Hindlimb muscle (tissue), 1 donor: Measurements from ENCODE around the gene CST4. TPM values are rescaled to one million over a fixed set of nuclear protein-coding genes. Genes with fewer than 3 reads are reported as not detected.
"Not testable (repeated sequence)": the region's sequence is repeated elsewhere in the genome, so short reads cannot be mapped to it uniquely, and the experiment has no call there.

Experiments used
- DNase-seq: peaks from one replicate; pipeline ENCODE4 v3.0.0-alpha.2; 2013
- polyA plus RNA-seq: library from polyadenylated mRNA; unstranded; fragments of 120-200 nt; gene quantifications from one replicate; pipeline ENCODE4 v1.2.1, GENCODE V29; 2013; ENCODE audit not compliant: insufficient read length

Gene CST4, protein sequence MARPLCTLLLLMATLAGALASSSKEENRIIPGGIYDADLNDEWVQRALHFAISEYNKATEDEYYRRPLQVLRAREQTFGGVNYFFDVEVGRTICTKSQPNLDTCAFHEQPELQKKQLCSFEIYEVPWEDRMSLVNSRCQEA
- not detected for polyA plus RNA-seq

DNA sequence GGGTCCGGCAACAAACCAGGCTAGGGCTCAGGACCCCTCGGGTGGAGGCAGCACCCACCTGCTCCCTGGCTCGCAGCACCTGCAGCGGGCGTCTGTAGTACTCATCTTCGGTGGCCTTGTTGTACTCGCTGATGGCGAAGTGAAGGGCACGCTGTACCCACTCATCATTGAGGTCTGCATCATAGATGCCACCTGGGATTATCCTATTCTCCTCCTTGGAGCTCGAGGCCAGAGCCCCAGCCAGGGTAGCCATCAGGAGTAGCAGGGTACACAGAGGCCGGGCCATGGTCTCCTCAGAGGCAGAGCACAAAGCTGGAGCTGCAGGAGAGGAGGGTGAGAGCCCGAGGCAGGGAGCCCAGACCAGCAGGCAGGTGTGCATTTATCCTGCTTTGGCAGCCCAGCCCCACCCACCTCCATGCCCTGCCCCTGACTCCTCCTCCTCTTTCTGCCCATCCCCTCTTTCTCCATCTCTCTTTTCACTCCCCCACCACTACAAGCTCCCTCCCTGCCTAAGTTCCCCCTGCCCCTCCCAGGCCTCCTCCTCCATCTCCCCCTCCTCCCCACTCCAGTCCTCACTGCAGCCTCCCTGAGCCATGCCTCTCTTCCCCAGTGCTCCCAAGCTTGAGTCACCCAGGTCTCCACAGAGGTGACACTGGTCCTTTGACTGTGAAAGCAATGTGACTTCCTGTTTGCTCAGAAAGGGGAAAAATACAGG is at the start of gene CST4:
TSS of gene CST4 (minus strand) at position 355 of the 715 bp plus-strand sequence. CDS start at position 286, 69 bp downstream.
- DNase-seq, result not testable (repeated sequence)

DNA sequence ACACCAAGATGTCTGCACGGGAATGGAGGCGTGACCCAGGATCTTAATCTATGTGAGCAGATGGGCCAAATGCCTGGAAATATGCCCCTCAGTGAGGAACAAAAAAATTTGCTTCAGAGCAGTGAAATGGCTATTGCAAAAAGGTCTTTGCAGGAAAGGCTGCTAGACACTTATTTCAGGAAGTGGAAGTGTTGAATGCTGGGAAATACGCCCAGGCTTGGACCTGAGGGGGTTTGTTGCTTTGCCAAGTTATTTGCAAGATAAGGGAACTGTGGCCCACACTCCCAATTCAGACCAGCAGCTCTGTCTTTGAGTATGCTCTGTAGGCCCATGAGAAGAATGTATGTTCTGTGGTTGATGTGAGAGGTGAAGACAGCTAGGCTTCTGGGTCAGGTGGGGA is 46.6 kb upstream of the CST4 start:
- DNase-seq, result not testable (repeated sequence)

DNA sequence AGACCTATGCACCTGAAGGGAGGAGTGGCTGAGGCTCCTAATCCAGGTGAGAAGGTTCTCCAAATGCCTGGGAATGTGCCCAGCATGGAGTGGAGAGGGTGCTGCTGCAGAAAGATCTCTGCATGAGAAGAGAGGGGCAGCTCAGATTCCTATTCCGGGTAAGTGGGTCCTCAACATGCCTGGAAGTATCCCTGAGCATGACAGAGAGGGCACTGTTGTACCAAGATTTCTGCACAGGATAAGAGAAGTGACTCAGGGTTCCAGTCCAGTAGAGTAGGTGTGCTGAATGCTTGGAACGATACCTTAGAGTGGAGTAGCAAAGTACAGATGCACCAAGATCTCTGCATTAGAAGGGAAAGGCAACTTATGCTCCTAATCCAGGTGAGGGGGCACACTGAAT is 46.1 kb upstream of the CST4 start:
- DNase-seq, result not testable (repeated sequence)

DNA sequence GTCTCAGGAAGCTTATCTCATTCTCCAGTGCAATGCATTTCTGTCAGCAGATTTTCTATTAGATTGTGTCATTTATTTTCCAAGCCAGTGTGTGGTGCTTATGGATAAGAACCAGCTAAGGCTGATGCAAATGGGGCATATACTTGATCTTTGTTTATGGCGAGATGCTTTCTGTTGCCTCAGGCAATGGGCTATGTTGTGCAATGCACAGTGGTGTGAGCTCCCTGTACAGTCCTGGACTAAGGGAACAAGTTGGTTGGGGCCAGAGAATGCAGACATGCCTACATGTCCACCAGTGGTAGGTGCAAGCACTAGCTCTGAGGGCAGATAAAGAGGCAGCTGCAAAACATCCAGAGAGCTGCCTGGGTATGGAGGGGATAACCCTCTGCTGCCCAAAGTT is 45.6 kb upstream of the CST4 start:
- not testable (repeated sequence) for DNase-seq

DNA sequence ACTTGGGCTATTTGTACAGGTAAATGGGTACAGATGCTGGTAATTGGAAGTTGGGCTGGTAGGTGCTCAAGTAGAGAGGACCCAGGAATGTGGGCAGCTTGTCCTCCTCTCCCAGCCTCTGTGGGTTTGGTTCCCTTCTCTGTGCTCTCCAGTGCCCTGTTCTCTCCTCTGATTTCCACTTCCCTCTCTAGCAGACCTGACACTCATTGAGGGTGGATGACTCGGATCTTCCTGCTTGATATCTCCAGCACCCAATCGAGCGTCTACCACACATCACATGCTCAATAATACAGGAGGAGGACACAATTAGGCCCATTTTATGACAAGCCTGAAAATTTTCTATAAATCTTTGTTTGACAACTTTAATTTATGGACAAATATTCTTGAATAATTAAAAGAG is 38.2 kb upstream of the CST4 start:
- DNase-seq, result no peak

DNA sequence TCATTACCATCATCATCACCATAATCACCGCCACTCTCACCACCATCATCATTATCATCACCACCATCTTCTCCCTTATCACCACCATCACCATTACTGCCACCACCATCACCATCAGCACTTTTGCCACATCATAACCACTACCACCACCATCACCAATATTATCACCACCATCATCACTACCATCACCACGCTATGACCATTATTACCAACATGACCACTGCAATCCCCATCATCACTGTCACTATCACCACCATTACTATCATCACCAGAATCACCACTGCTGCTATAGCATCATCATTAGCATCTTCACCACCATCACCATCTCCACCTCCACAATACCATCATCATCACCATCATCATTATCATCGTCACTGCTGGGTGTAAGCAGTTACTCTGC is 36.3 kb upstream of the CST4 start:
- no peak for DNase-seq

DNA sequence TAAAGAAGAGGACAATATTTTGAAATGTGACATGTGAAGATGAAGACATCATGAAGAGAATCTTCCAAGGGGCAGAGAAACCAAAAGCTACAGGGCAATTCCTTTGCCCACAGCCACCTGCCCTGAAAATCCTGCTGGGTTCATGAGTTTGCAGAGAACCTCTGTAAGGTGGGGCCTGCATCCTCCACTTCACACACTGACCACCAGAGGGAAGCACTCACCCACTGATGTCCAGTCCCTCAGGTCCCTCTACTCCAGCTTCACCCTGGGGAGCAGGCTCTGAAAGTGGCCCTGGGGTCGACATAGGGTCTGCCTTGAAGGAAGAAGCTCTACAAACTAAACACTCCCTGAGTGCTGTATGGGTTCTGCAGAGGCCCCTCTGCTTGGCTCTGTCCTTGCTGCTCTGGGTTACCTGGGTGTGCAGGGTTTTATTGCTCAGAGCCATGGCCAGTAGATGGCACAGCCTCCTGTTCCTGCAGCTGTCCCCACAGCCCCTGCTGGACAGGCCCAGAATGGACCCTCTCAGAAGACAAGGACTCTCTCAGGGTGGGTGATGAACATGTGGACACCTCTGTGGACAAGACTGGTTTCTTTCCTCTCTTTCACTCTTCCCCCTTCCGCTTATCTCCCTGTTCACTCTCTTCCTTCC is 34.9 kb upstream of the CST4 start:
- DNase-seq, result not testable (repeated sequence)

DNA sequence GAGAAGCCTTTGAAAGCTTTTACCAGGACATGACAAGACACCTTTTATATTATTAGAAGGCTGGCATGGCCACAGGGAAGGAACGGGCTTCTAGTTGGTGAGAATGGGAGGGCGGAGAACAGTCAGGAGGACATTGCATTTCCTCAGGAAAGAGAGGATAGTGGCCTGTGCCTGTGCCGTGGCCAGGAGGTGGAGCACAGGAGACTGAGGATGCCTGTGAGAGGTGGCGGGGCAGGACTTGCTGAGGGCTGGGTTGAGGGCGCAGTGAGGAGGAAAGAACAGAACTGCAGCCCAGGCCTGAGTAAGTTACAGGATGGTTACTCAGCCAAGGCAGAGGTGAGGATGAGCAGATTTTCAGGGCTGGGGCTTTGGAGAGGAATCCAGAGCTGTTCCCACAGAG is 34.0 kb upstream of the CST4 start:
- not testable (repeated sequence) for DNase-seq

DNA sequence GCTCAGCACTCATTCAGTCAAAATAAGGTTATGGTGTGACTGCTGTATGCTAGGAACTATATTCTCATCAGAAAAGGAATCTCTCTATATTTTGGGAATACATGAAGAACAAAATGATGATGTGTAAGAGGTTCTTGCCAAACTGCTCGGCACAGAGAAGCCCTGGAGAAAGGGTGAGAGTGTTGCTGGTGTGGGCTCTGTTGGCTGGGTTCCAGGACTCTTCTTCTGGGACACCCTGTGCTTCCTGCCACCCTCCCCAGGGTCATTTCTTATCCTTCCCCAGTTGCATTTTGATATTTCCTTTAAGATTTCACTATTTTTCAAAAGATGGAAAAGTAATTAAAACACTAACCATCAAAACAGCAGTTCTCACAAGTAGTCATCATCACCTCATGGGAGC is 33.1 kb upstream of the CST4 start:
- DNase-seq, result no peak

DNA sequence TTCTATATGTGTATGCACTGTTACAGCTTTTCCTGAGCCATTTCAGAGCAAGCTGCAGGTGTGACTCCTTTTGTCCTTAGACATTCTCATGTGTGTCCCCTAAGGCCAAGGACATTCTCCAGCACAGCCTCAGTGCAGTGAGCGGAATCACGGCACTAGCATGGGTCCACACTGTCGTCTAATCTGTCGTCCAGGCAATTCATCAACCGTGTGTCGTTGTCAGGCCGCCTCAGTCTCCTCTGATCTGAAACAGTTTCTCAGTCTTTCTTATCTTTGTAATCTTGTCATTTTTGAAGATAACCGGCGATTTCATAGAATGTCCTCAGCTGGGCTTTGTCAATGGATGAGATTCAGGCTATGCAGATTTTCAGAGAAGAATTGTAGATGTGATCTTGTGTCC is 30.5 kb upstream of the CST4 start:
- not testable (repeated sequence) for DNase-seq

DNA sequence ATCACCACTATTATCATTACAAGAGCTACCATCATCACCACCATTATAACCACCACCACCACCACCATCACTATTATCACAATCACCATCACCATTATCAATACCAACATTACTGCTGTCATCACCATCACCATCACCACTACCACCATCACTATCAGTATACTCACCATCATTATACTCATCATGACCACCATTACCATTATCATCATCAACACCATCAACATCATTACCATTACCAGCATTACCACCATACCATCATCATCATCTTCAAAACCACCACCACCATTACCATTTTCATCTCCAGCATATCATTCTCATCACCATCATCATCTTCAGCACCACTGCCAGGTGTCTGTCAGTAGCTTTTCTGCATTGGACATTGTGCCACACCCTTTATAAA is 22.9 kb upstream of the CST4 start:
- not testable (repeated sequence) for DNase-seq

DNA sequence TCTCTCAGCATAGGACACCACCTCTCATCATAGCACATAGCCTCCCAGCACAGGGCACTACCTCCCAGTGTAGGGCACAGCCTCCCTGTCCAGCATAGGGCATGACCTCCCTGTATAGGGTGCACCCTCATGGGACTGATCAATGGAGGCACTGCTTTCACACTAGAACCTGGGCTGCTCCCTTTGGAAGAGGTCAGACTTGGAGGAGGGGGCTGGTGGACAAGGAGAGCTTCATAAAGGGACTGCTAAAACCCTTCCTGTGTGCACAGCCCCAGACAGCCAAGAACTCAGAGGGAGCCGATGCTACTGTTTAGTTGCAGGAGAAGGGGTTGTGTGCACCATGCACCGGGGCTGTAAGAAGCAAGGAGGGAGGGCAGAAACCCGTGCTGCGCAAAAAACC is 21.9 kb upstream of the CST4 start:
- DNase-seq, result no peak

DNA sequence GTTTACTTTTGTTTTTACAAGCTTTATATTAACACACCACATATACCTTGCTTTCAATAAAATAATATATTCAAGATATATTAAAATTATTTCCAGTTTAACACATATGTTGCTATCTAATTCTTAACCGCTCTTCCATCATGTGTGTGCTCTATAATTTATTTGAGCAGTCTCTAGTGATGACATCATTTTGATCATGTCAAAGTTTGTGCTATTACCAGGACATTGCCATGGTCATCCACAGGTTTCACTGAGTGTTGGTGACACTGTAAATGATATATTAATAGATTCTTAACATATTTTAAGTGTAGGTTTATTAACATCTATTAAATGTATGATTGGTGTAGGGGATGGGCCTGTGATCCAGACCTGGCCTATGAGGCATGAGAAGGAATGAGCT is 17.1 kb upstream of the CST4 start:
- no peak for DNase-seq

DNA sequence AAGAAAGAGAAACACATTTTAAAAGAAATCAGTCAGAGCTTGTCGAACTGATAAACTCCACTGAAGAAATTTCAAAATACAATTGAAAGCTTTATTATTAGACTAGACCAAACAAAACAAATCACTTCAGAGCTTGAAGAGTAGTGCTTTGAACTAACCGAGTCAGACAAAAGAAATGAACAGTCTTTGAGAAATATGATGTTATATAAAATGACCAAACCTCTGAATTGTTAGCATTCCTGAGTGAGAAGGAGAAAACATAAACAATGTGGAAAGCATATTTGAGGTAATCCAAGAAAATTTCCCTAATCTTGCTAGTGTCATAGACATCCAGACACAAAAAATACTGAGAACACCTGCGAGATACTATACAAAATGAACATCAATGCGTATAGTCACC is 13.2 kb upstream of the CST4 start:
- no peak for DNase-seq

DNA sequence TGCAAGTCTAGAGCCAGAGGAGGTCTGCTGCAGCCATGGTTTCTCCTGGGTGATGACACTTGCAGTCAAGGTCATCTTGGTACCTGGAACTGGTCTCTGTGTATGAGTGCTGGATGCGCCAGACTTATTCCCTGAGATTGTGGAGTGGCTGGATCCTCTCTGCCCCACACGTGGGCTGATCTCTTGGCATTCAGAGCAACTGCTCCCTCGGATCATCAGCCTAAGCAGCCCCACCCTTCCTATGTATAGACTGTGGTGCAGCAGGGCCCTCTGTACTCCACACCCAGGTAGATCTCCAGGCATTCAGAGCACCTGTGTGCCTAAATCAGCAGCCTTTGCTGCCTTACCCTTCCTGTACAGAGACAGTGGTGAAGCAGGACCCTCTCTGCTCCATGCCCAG is 12.1 kb upstream of the CST4 start:
- DNase-seq, result no peak

DNA sequence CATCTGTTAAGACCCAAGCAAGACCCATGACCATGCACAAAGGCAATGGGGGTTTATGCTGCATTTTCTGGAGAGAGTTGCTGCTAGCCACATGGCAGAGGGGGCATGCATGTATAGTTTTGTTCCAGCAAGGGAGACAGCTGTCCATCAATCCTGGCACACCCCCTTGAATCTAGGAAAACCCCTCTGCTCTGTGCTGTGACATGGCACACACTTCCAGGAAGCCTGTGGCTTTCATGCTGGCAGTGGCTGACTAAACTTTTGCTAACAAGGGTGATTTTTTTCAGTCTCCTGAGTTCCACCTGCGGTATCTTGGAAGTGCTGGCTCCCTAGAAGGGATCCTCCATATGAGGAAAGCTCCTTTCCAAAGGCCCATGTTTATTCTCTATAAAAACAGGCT is 9.1 kb upstream of the CST4 start:
- no peak for DNase-seq

DNA sequence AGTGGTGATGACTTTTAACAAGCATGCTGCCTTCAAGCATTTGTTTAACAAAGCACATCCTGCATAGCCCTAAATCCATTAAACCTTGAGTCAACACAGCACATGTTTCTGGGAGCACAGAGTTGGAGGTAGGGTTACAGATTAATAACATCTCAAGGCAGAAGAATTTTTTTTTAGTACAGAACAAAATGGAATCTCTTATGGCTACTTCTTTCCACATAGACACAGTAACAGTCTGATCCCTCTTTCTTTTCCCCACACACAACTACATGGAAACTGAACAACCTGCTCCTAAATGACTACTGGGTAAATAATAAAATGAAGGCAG is 6.2 kb upstream of the CST4 start:
- not testable (repeated sequence) for DNase-seq

DNA sequence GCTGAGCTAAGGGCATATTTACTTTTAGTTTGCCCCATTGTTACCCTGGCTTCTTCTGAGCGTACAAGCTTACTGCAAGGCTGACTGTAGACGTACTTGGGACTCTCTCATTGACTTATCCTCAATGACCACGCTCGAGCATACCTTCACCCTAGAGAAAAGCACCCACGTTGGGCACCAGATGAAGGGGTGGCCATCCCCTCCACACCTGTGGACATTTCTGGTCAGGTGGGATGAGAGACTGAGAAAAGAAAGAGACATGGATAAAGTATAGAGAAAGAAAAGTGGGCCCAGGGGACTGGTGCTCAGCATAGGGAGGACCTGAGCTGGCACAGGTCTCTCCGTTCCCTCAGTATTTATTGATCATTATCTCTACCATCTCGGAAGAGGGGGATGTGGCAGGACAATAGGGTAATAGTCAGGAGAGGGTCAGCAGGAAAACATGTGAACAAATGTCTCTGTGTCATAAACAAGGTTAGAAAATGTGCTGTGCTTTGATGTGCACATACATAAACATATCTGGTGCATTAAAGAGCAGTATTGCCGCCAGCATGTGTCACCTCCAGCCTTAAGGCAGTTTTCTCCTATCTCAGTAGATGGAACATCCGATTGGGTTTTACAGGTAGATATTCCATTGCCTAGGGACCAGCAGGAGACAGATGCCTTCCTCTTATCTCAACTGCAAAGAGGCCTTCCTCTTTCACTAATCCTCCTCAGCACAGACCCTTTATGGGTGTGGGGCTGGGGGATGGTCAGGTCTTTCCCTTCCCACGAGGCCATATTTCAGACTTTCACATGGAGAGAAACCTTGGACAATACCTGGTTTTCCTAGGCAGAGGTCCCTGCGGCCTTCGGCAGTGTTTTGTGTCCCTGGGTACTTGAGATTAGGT is 5.6 kb upstream of the CST4 start:
- not testable (repeated sequence) for DNase-seq

DNA sequence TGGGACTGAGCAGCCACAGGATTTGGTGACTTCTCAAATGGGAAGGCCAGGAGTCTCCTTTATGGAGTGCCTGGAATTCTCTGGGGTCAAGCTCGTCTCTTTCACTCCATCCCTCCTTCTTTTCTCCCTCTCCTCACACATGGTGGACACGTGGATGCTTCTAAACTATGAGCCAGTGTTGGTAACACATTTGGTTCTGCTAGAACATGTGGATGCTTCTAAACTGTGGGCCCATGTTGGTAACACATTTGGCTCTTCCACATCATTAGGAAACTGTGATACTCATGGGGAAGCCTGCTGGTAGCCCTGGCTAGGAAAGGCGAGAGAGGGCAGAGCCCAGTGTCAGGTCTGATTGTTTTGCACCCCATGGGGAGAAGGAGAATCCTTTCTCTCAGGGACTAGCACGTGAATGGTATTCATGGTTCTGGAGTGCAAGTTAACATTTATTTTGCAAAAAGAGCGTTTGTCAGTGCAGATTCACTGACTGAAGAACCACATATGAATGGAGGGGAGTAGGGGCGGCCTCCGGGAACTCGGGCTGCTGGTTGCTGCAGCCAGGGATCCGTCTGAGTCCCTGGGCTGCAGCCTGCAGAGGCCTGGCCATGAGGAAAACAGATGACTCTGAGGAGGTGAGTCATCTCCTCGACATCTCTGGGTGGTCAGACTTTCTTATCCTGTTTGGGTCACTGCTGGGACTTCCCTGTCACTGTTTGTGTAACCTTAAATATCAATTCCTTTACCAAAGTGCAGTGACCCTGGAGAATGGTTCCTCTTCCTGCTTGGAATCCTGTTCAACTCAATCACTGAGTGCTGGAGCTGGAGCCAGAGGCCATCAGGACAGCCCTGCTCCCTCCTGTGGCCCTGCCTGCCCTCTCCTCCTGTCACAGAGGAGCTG is 4.1 kb upstream of the CST4 start:
- DNase-seq, result not testable (repeated sequence)

DNA sequence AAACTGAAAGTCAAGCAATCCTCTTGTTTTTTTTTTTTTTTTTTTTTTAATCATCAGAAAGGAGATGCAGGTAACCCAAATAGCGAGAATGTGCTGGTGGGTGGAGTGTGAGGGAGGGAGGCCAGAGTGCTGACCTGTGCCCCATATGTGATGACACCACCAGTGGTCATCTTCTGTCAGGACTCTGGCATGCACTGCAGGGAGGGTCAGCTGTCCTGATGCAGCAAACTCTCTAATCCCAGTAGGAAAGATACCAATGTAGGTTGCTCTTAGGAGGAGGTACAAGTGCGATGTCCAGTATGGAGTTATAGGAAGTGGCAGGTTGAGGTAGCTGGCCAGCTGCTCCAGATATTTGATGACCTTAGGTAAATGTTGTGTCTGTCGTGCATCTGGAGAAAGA is 2.8 kb upstream of the CST4 start:
- no peak for DNase-seq

DNA sequence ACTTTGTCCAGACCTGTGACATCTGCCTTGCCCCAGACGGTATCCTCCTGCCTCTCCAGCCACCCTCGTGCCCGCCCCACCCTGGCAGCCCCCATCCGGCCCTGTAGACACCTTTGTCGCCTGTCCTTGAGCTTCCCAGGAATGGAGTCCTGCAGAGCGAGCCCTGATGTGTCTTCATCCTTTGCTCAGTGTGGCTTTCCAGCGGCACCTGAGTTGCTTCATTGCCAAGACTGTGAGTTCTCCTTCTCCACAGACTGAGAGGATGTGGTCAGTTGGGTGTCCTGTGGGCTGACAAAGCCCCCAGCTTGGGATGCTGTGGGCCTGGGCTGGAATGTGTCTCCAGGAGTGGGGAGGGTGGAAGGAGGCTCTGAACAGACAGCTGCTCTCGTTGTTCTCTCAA is 1.7 kb upstream of the CST4 start:
- DNase-seq, result no peak

DNA sequence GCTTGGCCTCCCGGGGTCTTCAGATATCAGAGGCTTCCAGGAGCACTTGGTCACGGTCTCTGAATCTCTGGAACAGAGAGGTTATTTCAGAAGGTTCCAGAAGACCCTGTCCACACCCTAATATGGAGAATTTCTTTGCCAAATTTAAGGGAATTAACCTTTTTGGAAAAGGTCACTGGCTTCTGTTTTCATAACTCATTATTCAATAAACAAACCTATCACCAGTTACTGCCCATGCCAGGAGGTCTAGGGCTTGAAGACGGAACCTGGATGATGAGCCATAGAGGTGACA is 507 bp upstream of the CST4 start:
- no peak for DNase-seq
